GM10847 (cell line): ENCODE measurements around the gene SUGCT.

Experiments used
- POLR2A ChIP-seq: IDR thresholded peaks from 2 replicates; pipeline ENCODE4 v1.6.1; 2011; ENCODE audit not compliant: insufficient read length; ENCODE audit errors: extremely low read depth

The SUGCT gene

GRCh38 chr7:40133561-40134427 is 1.0 kb upstream of the SUGCT start:
- TF ChIP-seq POLR2A = no peak

DNA sequence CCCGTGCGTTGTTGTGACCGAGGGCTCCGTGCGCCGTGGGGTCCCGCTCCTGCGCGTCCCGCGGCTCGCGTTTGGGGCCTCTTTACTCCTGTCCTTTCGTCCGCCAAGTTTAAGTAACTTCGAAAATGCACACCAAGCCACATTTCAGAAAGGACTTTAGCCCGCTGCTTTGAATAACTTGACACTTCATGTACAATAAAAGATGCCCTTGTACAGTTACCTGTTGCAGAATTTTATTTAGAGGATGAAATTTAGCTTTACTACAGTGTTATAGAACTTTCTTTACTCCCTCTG is 459 bp downstream of the SUGCT start:
- no peak for TF ChIP-seq POLR2A

DNA sequence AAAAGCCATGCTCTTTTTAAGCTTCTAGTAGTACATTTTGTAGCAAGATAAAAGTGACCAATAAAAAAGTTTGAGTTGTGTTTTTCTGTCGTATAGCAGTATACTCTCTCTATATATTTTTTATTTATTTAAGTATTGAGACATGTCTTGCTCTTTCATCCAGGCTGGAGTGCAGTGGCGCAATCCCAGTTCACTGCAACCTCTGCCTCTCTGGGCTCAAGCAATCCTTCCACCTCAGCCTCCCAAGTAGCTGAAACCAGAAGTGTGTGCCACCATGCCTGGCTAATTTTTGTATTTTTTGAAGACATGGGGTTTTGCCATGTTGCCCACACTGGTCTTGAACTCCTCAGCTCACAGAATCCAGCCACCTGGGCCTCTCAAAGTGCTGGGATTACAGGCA is 2.8 kb downstream of the SUGCT start:
- TF ChIP-seq POLR2A = no peak

- TF ChIP-seq POLR2A = no peak
Observed at GRCh38 chr7:40138973-40139372, 4.2 kb downstream of the SUGCT start.

GRCh38 chr7:40147371-40148246 is 12.8 kb downstream of the SUGCT start:
- no peak for TF ChIP-seq POLR2A

- no peak for TF ChIP-seq POLR2A
Observed at GRCh38 chr7:40148671-40149070, 13.9 kb downstream of the SUGCT start.

DNA sequence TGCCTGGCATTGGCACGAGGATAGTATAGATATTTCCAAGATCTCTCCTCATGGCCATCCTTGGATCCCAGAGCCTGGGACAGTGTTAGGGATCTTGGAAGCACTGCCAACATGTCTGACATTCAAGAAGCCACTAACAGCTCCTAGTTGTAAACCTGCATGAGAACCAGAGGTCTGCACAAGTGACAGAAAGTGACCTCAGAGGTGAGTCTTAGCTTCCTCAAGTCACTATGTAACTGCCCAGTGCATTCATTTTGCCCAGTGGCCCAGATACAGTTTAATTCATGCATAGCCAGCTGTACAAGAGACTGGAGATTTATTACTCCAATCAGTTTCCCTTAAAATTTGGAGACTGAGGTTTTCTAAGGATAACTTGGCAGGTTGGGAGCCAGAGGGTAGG is 16.7 kb downstream of the SUGCT start:
- no peak for TF ChIP-seq POLR2A

- no peak for TF ChIP-seq POLR2A
Observed at GRCh38 chr7:40156988-40157387, 22.2 kb downstream of the SUGCT start.

DNA sequence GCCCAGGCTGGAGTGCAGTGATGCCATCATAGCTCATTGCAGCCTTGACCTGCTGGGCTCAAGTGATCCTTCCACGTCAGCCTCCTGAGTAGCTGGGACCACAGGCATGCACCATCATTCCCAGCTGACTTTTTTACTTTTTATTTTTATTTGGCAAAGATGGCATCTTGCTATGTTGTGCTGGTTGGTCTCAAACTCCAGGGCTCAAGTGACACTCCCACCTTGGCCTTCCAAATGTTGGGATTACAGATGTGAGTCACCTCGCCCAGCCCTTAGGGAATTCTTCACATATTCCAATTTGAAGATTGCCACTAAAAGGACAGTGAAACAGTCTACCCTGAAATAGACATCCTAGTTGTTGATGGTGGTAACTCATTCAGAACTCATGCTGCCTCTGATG is 27.7 kb downstream of the SUGCT start:
- TF ChIP-seq POLR2A = no peak

DNA sequence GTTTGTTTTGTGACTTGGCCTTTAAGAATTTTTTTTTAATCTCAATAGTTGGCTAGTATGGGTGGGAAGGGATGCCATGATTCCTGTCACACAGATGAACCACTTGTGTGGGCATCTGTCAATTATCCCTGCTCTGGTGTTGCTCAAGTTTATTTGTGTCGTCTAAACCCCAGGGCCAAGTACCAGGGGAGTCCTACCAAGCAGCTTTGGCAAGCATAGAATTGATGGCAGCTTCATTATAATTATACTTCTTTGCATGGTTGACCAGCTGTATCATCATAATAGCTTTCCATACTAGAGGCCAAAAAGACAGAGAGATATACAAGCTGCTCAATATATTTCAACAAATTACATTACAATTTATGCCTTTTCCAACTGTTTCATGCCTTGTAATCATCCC is 30.4 kb downstream of the SUGCT start:
- TF ChIP-seq POLR2A = no peak

DNA sequence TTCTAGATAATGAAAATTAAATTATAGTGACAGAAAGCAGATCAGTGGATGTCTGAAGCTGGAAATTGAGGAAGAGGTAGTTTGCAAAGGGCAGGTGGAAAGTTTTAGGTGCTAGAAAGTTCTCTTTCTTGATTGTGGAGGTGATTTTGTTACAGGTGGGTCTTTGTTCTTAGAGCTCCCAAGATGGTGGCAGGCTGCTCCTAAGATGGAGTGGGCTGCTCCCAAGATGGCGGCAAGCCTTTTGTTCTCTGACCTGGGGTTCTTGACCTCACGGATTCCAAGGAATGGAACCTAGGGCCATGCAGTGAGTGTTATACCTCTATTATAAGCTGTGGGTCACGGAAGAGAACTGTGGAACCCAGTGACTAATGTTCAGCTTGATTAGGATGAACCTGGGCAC is 32.5 kb downstream of the SUGCT start:
- TF ChIP-seq POLR2A = no peak

- TF ChIP-seq POLR2A = no peak
Observed at GRCh38 chr7:40175725-40176510, 41.1 kb downstream of the SUGCT start.

- TF ChIP-seq POLR2A = no peak
Observed at GRCh38 chr7:40177071-40177470, 42.3 kb downstream of the SUGCT start.

DNA sequence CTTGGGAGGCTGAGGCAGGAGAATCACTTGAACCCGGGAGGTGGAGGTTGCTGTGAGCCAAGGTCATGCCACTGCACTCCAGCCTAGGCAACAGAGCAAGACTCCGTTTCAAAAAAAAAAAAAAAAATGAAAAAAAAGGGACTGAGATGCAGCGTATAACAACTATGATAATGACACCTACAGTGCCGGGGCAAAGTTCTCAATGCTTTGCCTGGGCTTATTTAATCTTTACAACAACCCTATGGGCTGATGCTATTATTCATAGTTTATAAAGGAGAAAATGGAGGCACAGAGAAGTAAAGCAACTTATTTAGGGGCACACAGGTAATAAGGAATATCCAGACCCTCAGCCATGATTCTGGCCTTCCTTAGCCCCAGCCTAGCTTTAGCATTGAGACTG is 47.6 kb downstream of the SUGCT start:
- TF ChIP-seq POLR2A = no peak

DNA sequence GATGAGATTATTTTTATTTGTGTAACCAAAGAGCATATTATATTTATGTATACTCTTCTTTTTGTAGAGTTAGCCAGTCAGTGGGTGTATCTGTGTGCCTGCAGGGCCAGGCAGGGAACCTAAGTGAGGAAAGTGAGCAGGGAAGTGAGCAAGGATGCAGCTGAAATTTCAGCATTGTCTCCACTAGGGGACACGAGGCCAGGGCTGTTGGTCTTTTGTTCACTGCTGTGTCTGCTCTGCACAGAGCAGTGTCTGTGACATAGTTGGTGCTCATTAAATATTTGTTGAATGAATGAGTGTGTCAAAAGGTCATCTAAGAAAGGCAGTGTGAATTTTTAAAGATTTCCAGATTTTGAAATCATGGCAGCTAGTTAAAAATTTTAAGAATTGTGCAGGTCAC is 51.8 kb downstream of the SUGCT start:
- no peak for TF ChIP-seq POLR2A

DNA sequence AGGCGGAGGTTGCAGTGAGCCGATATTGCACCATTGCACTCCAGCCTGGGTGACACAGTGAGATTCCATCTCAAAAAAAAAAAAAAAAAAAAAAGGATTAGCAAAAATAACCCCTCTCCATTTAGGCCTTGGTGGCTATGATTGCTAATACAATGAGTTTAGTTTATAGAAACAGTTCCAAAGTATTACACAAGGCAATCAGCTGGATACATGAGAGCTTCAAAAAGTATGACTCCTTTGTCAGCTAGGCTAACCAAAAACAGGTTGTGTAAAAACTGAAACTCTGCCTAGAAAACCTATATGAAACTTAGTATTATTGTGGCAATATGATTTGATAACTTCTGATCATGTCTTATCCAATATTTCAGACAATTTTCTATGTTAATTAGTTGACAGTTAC is 57.2 kb downstream of the SUGCT start:
- TF ChIP-seq POLR2A = no peak

DNA sequence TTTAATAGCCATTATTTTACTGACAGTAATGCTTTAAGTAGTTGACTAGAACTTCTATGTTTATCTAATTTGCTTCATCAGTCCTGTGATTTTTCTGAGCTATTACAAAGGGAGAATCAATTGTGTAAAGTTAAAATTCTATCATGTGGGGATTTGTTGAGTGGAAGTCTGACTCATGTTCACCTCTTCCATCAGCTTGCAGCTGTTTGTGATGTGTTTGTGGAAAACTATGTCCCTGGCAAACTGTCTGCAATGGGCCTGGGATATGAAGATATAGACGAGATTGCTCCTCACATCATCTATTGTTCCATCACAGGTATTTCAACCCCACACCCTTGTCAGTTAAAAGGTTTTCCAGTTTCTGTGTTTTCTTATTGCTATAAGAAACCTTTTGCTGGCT is 59.9 kb downstream of the SUGCT start:
- TF ChIP-seq POLR2A = no peak
